Astrocyte (in vitro differentiated cells and primary cell): ENCODE measurements around the gene MRPL19.

Source experiments
- EZH2 ChIP-seq: IDR thresholded peaks from 2 replicates; pipeline ENCODE4 v1.6.1; 2012; ENCODE audit warnings: mild to moderate bottlenecking, low read length, inconsistent platforms; ENCODE audit not compliant: insufficient read depth
- TF ChIP-seq, protein P1 (sequence below): IDR thresholded peaks from 2 replicates; pipeline ENCODE4 v1.5.1; 2011; ENCODE audit warnings: low read depth, mild to moderate bottlenecking, inconsistent platforms, low read length, moderate library complexity; ENCODE audit not compliant: insufficient read depth

GRCh38 chr2:75597949-75598348, 48.6 kb upstream of the MRPL19 start:
- TF ChIP-seq, protein P1, sequence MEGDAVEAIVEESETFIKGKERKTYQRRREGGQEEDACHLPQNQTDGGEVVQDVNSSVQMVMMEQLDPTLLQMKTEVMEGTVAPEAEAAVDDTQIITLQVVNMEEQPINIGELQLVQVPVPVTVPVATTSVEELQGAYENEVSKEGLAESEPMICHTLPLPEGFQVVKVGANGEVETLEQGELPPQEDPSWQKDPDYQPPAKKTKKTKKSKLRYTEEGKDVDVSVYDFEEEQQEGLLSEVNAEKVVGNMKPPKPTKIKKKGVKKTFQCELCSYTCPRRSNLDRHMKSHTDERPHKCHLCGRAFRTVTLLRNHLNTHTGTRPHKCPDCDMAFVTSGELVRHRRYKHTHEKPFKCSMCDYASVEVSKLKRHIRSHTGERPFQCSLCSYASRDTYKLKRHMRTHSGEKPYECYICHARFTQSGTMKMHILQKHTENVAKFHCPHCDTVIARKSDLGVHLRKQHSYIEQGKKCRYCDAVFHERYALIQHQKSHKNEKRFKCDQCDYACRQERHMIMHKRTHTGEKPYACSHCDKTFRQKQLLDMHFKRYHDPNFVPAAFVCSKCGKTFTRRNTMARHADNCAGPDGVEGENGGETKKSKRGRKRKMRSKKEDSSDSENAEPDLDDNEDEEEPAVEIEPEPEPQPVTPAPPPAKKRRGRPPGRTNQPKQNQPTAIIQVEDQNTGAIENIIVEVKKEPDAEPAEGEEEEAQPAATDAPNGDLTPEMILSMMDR = no peak
- TF ChIP-seq EZH2 = no peak
